GM18520 (cell line): ENCODE measurements around the gene SUPT20HL1.
"Not testable (repeated sequence)": the region's sequence is repeated elsewhere in the genome, so short reads cannot be mapped to it uniquely, and the experiment has no call there.

ENCODE experiments used
- ATAC-seq: cut with Tn5 transposase; IDR thresholded peaks from one replicate; pipeline ENCODE4 v1.9.1; 2021; ENCODE audit not compliant: unreplicated experiment

SUPT20HL1 gene

GRCh38 chrX:24360272-24360671, at the start of gene SUPT20HL1:
Gene SUPT20HL1 (plus strand): TSS chrX:24360639. CDS start chrX:24362761, 2,122 bp downstream.
- ATAC-seq, result no peak

- ATAC-seq, result not testable (repeated sequence)
These were observed 49.5 kb upstream of the SUPT20HL1 start for GRCh38 chrX:24310916-24311315.

GRCh38 chrX:24311507-24312248, 48.8 kb upstream of the SUPT20HL1 start:
- ATAC-seq, result not testable (repeated sequence)

- ATAC-seq, result not testable (repeated sequence)
These were observed 48.2 kb upstream of the SUPT20HL1 start for GRCh38 chrX:24312249-24312607.

- no peak for ATAC-seq
These were observed 46.3 kb upstream of the SUPT20HL1 start, which contains the start of gene SUPT20HL2 for GRCh38 chrX:24314019-24314635. Gene SUPT20HL2 (minus strand): TSS chrX:24314069. CDS start chrX:24313315, 754 bp downstream.

- ATAC-seq, result no peak
These were observed 44.3 kb upstream of the SUPT20HL1 start for GRCh38 chrX:24316111-24316510.

- no peak for ATAC-seq
These were observed 42.9 kb upstream of the SUPT20HL1 start for GRCh38 chrX:24317567-24317966.

- no peak for ATAC-seq
These were observed 38.6 kb upstream of the SUPT20HL1 start for GRCh38 chrX:24321741-24322395.

GRCh38 chrX:24325231-24325630, 35.2 kb upstream of the SUPT20HL1 start:
- no peak for ATAC-seq

- no peak for ATAC-seq
These were observed 27.6 kb upstream of the SUPT20HL1 start for GRCh38 chrX:24332878-24333277.

GRCh38 chrX:24333371-24333770, 27.1 kb upstream of the SUPT20HL1 start:
- ATAC-seq, result no peak

GRCh38 chrX:24334461-24334860, 26.0 kb upstream of the SUPT20HL1 start:
- no peak for ATAC-seq

GRCh38 chrX:24335871-24336270, 24.6 kb upstream of the SUPT20HL1 start:
- no peak for ATAC-seq

- no peak for ATAC-seq
These were observed 20.5 kb upstream of the SUPT20HL1 start for GRCh38 chrX:24339911-24340310.

GRCh38 chrX:24340501-24340900, 19.9 kb upstream of the SUPT20HL1 start:
- ATAC-seq, result no peak

- no peak for ATAC-seq
These were observed 18.6 kb upstream of the SUPT20HL1 start for GRCh38 chrX:24341795-24342194.

GRCh38 chrX:24343719-24344118, 16.7 kb upstream of the SUPT20HL1 start:
- peak; percentile 83 for ATAC-seq

GRCh38 chrX:24347881-24348280, 12.6 kb upstream of the SUPT20HL1 start:
- no peak for ATAC-seq

- no peak for ATAC-seq
These were observed 10.2 kb upstream of the SUPT20HL1 start for GRCh38 chrX:24350217-24350616.

GRCh38 chrX:24355095-24355494, 5.3 kb upstream of the SUPT20HL1 start:
- no peak for ATAC-seq

- no peak for ATAC-seq
These were observed 3.3 kb upstream of the SUPT20HL1 start for GRCh38 chrX:24357106-24357505.
